ENCODE results near the gene GSAP.

DNA sequence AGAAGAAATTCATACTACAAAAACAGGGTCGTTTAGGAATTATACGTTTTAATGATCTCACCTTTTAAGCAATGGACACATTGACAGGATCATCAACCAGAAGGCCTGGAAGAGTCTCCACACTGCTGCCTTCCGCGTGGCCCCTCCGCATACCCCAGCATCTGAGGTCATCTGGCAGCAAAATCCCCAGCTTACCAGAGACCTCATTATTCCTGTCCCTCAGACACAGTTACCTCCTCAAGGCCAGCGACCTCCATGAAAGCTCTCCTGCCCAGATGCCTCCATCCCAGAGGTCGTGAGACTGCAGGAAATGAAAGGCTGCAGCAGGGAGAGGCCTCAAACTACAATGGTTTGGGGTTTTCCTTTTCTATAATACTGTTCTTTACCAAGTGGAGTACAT lies 14.8 kb upstream of the GSAP start:
- TF ChIP-seq, protein P1, sequence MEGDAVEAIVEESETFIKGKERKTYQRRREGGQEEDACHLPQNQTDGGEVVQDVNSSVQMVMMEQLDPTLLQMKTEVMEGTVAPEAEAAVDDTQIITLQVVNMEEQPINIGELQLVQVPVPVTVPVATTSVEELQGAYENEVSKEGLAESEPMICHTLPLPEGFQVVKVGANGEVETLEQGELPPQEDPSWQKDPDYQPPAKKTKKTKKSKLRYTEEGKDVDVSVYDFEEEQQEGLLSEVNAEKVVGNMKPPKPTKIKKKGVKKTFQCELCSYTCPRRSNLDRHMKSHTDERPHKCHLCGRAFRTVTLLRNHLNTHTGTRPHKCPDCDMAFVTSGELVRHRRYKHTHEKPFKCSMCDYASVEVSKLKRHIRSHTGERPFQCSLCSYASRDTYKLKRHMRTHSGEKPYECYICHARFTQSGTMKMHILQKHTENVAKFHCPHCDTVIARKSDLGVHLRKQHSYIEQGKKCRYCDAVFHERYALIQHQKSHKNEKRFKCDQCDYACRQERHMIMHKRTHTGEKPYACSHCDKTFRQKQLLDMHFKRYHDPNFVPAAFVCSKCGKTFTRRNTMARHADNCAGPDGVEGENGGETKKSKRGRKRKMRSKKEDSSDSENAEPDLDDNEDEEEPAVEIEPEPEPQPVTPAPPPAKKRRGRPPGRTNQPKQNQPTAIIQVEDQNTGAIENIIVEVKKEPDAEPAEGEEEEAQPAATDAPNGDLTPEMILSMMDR (IDR thresholded peaks at IDR 0.05): no peak
- TF ChIP-seq POLR2A (IDR thresholded peaks at IDR 0.05): no peak

Data from lower leg skin (tissue), 3 donors.